ENCODE measurements around the gene ASIC3.
"Not testable (repeated sequence)": the region's sequence is repeated elsewhere in the genome, so short reads cannot be mapped to it uniquely, and the experiment has no call there.

ASIC3 gene

DNA sequence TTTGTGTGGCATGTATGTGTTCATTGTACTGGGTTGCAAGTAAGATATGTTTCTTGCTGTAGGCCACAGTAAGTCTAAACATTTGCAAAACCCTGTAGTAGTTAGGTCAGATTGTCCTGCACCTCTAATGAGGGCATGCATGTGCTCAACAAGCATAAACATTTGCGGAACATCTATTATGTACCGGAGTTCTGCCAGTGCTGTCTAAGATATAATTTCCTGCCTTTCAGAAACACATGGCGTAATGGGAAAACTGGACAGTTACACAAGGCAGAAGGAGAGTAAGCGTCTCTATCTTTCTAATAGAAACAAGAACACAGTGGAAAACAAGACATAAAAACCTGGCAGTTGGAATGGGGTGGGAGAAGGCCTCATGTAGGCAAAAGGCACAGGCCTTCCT is 17.3 kb upstream of the ASIC3 start:
- DNase-seq (ENCODE audit: extremely low spot score, insufficient read length, low read depth) (no peak), FAIRE-seq (no peak)

DNA sequence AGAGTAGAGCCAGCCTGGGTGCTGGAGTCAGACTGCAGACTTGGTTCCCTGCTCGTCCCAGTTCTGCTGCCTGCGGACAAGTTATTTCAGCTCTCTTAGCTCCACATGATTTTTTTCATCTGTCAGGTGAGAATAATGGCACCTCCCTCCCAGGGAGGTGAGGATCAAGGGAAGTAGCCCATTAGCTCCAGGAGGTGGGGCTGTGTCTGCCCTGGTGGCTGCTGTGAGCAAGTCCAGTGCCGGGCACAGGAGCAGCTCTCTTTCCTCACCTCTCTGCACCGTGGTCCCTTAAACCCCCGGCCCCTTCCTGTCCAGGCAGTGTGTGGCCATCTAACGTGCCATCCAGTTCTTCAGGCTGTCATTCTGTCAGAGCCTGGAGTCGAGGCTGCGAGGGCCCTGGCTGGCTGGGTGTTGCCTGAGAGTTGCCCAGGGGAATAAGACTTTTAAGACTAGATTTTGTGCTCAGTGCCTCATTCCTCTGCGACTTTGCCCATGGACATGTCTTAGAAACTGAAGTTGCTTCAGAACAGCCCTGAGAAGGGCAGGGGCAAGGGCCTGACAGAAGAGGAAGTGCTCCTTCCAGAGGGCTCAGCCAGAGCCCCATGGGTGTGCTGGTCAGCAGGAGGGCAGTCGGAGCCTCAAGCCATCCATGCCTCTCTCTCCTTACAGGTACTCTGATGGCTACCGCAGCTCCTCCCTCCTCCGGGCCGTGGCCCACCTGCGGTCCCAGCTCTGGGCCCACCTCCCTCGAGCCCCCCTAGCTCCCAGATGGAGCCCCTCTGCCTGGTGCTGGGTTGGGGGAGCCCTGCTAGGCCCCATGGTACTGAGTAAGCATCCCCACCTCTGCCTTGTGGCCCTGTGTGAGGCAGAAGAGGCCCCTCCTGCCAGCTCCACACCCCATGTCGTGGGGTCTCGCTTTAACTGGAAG is 15.1 kb upstream of the ASIC3 start:
- FAIRE-seq (no peak), DNase-seq (ENCODE audit: extremely low spot score, insufficient read length, low read depth) (no peak)

DNA sequence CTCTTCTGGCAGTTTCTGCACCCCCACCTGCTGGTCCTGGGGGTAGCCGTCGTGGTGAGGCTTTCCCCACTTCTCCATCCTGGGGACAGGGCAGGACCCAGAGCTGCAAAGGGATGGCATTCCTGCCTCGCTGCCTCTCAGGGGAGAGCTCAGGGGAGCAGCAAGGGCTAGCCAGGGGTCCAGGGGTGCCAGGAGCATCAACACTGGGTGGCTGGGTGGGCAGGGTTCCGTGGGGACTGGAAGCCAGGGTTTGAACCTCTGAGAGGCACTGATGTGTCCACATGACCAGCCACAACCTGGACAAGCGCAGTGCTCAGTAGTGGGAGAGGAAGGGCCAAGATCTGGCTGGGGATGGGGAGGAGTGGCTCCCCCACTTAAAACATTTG is 14.5 kb upstream of the ASIC3 start:
- FAIRE-seq = no peak
- DNase-seq (ENCODE audit: extremely low spot score, insufficient read length, low read depth) = no peak

DNA sequence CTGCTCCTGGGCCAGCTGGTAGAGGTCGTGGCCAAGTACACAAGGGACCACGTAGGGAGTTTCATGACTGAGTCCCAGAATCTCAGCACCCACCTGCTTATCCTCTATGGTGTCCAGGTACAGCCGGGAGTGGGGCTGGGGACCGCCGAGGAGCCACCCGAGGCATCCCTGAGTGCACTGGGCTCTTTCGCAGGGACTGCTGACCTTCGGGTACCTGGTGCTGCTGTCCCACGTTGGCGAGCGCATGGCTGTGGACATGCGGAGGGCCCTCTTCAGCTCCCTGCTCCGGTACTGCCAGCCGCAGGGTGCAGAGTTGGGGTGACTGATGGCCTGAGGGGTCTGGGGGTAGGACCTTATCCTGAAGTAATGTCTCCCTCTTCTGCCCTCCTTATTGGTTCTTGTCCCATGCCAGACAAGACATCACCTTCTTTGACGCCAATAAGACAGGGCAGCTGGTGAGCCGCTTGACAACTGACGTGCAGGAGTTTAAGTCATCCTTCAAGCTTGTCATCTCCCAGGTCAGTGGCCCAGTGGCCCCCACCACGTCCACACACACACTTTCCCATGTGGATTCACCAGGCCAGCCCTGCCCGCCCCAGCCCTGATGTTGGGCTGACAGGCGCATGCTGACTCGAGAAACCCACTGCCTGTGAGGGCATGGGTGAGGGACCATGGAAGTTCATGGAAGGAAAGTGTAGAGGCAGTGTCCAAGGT is 13.9 kb upstream of the ASIC3 start:
- no peak for DNase-seq (ENCODE audit: extremely low spot score, insufficient read length, low read depth)
- no peak for FAIRE-seq

DNA sequence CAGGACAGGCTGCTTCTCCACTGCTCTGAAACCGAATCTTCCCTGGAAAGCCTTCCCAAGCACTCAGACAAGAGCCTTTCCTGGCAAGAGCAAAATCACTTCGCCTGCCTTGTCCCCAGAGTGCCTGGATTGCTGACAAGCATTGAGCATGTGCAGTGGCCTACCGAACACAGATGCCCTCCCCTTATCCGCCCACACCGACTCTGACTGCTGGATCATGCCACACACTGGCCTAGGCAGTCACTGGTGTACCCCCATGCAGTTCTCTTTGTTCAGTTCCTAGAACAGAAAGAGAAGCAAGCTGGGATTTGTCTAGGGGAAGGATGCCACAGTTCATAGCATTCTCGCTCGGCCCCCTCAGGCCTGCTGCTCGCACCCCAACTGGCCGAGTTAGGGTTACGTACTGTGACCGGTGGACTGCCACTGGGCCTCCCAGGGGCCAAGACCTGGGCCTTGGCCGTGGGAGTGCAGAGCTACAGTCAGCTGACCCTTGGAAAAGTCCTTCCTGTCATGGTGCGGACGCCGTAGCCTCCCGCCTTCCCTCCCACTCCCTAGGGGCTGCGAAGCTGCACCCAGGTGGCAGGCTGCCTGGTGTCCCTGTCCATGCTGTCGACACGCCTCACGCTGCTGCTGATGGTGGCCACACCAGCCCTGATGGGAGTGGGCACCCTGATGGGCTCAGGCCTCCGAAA is 13.2 kb upstream of the ASIC3 start:
- DNase-seq (ENCODE audit: extremely low spot score, insufficient read length, low read depth) (no peak), FAIRE-seq (no peak)

DNA sequence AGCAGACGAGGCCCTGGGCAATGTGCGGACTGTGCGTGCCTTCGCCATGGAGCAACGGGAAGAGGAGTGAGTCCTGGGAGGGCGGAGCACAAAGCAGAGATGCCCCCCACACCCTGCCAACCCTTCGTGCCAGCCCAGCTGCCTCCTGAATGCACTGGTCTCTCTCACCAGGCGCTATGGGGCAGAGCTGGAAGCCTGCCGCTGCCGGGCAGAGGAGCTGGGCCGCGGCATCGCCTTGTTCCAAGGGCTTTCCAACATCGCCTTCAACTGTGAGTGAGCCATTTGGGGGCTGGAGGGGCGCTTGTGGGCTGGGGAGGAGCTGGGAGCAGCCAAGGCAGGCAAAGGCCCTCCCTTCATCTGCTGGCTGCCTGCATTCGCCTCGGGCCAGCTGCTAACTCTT is 12.4 kb upstream of the ASIC3 start:
- FAIRE-seq = no peak
- no peak for DNase-seq (ENCODE audit: extremely low spot score, insufficient read length, low read depth)

DNA sequence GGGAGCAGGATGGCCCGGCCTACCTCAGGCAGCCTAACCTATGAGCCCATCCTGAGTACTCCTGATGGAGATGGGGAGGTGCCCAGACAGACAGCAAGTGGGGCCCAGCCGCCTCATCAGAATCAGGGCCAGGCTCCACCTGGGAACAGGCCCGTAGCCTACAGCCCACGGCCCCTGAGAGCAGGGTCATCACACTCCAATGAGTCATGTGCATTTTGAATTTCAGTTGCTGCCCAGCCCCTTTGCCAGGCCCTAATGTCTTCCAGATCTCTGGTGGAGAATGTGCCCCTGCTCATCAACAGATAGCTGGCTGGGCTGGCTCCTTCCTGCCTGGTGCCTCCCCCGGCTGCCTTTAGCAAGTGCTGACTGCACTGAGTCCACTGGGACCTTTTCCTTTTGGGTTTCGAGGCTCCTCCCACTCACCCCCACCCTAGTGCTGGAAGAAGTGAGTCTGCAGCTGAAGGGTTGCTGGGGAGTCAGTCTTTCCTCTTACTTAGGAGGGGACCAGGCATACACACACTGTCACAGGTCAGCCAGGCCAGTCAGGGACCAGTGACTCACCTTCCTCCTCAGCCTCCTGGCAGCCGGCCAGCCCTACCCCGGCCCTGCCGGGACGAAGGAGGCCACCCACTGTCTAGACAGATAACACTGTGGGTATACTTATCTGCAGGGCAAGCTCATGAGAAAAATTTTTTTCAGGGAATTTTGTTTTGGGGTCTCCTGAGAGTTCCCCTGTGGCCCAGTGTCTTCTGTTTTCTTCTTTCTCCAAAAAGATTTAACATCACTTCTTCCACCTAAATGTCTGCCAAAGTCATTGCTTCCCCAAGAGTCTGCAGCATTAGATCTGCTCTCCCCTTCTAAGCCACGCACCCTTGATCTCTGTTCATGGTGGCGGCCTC is 9.1 kb upstream of the ASIC3 start:
- no peak for FAIRE-seq
- DNase-seq (ENCODE audit: extremely low spot score, insufficient read length, low read depth) = no peak

DNA sequence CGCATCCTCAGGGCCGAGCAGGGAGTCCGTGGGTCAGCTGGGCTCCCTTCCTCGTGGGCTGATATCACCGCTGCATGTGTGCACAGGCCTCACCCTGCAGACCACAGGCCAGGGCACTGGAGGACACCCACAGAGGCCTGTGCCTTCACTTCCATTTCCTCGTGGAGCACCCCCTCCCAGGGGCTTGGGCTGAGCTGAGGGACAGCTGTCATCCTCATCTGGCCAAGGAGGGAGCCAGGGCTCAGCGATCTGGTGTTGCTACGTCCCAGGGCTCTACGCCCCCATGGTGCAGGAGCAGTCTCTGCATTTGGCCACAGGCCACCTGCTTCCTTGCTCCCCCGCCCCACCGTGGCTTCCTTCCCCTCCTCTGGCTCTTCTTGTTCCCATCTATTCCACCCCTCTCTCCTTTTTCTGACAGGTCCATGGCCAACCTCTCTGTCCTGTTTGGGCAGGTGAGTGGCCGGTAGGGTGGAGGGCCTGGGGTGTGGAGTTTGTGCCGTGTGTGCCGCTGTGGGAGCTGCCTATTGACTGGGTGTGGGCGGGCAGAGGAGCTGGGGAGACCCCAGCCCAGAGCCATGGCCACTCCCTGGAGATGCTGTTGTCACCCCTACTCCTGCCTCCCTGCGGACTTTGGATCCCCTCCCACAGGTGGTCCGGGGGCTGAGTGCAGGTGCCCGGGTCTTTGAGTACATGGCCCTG is 8.3 kb upstream of the ASIC3 start:
- FAIRE-seq = no peak
- no peak for DNase-seq (ENCODE audit: extremely low spot score, insufficient read length, low read depth)

DNA sequence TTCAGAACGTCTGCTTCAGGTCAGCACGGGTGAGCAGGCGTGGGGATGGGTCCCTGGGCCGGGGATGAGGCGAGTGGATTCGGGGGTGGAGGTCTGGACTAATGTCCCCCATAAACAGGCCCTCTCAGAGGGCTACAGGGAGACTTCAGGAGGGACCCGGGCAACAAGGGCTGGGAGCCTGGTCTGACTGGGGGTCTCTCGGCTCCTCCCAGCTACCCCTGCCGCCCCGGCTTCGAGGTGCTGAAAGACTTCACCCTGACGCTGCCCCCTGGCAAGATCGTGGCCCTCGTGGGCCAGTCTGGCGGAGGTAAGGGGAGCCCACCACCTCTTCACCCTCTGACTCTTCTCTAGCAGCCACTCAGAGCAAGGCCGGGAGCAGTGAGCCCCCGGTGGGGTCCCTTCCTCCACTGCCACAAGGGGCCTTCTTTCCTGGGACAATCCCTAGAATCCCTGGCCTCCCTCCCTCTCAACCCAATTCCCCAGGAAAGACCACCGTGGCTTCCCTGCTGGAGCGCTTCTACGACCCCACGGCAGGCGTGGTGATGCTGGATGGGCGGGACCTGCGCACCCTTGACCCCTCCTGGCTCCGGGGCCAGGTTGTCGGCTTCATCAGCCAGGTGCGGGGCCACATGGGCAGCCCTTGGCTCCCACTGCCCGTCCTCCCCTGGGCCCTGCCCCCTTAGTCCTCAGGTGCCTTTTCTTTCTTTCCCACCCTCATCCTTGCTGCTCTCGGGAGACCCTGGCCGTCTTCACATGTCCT is 7.5 kb upstream of the ASIC3 start:
- FAIRE-seq = no peak
- no peak for DNase-seq (ENCODE audit: extremely low spot score, insufficient read length, low read depth)

DNA sequence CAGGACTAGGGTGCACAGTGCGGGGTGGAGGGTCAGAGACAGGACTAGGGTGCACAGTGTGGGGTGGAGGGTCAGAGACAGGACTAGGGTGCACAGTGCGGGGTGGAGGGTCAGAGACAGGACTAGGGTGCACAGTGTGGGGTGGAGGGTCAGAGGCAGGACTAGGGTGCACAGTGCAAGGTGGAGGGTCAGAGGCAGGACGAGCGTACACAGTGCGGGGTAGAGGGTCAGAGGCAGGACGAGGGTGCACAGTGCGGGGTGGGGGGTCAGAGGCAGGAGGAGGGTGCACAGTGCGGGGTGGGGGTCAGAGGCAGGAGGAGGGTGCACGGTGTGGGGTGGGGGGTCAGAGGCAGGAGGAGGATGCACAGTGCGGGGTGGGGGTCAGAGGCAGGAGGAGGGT is 4.9 kb upstream of the ASIC3 start:
- DNase-seq (ENCODE audit: extremely low spot score, insufficient read length, low read depth); FAIRE-seq: not testable (repeated sequence)

DNA sequence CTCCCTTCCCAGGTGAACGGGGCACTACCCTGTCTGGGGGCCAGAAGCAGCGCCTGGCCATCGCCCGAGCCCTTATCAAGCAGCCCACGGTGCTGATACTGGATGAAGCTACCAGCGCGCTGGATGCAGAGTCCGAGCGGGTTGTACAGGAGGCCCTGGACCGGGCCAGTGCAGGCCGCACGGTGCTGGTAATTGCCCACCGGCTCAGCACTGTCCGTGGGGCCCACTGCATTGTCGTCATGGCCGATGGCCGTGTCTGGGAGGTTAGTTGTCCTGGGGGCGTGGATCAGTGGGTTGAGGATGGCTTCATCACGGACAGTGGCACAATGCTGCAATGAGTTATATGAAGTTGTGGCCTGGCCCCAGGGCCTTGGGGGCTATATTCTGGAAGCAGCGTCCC is 4.4 kb upstream of the ASIC3 start:
- no peak for DNase-seq (ENCODE audit: extremely low spot score, insufficient read length, low read depth)
- FAIRE-seq = no peak

DNA sequence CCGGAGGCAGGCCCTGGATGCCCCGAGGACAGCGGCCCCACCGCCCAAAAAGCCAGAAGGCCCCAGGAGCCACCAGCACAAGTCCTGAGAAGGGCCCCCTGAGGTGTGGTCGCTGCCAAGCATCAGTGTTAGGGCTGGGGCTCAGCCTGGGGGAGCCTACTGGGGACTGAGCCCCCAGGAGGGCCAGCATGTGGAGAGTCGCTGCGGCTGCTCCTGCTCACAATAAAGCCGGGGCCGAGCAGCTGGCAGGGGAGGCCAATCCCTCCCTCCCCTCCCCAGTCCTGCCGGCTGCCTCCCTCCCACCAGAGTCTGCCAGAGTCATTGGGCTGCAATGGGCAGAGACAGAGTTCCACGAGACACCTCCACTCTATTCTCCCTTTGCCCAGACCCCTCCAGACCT is 3.1 kb upstream of the ASIC3 start:
- no peak for DNase-seq (ENCODE audit: extremely low spot score, insufficient read length, low read depth)

DNA sequence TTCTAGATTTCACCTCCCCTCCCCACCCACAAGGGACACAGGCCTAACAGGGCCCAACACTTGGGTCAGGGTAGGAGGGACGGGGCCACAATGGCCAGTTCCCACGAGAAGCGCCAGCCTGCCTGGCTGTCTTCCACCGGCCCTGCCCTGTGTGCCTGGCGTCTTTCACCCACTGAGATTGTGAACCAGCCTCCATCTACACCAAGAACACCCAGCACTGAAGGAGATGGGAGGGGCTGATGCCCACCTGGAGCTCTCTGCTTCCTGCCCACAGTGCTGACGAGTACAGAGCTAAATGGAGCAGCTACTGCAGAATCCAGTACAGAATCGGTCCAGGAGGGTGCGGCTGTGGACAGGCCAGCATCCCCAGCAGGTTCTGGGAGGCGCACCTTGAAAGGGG is 2.4 kb upstream of the ASIC3 start:
- DNase-seq (ENCODE audit: extremely low spot score, insufficient read length, low read depth) = no peak
- FAIRE-seq = no peak

More for the DNA sequence above, 3.1 kb upstream of the ASIC3 start:
- FAIRE-seq = no peak

DNA sequence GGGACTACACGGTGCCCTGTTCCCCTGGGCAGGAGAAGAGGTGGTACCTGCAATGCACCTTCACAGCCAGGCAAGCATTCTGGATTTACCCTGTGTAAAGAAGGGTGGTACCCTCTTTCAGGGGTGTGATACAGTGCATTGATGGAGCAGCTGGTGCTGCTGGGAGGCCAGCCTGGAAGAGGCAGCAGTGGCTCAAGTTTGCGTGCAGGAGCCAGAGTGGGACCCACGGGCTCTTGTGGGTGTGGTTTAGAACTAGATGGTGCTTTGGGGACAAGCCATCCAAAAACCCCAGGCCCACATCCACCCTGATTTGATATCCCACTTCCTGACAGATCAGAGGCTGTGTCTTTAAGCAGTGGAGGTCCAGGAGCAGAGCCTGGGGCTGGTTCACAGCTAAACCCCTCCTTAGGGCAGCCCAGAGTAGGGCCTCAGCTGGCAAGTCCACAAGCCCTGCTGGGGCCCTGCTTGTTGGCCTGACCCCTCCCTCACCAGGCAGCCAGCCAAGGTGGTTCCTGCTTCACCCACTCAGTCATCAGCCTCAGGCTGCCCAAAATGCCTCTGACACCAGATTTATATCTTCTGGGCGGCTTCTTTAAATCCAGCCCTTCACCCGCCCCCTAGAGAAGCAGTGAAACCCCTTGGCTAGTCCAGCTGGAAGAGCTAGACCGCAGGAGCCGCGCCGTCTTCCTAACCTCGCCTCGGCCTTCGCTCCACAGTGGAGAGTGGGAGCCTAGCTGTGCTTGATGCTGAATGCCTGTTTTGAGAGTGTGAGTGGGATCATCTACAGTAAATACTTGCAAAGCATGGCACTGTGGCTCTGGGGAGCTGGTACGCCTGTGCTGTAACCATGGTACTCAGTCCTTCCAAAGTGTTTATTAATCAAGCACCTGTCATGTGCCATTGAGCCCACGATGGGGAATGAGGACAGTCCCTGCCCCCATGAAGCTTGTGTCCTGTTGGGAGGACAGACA is 1.4 kb upstream of the ASIC3 start:
- no peak for FAIRE-seq
- no peak for DNase-seq (ENCODE audit: extremely low spot score, insufficient read length, low read depth)

DNA sequence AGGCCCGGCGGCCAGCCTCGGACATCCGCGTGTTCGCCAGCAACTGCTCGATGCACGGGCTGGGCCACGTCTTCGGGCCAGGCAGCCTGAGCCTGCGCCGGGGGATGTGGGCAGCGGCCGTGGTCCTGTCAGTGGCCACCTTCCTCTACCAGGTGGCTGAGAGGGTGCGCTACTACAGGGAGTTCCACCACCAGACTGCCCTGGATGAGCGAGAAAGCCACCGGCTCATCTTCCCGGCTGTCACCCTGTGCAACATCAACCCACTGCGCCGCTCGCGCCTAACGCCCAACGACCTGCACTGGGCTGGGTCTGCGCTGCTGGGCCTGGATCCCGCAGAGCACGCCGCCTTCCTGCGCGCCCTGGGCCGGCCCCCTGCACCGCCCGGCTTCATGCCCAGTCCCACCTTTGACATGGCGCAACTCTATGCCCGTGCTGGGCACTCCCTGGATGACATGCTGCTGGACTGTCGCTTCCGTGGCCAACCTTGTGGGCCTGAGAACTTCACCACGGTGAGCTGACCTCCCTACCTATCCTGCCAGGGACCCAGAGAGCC is 656 bp downstream of the ASIC3 start:
- DNase-seq (ENCODE audit: extremely low spot score, insufficient read length, low read depth) = no peak
- no peak for FAIRE-seq

DNA sequence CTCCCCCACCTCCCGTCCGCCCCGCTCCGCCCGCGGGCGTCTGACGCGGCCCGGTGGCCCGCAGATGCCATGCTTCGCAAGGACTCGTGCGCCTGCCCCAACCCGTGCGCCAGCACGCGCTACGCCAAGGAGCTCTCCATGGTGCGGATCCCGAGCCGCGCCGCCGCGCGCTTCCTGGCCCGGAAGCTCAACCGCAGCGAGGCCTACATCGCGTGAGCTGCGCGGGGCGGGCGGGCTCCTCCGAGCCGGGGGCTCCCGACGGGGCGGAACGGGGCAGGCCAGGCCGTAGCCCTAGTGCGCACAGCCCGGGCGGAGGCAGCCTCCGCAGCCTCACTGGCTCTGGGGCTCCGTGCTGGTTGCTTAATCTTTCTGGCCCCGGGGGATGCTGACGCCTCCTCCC is 2.8 kb downstream of the ASIC3 start:
- FAIRE-seq = no peak
- no peak for DNase-seq (ENCODE audit: extremely low spot score, insufficient read length, low read depth)

DNA sequence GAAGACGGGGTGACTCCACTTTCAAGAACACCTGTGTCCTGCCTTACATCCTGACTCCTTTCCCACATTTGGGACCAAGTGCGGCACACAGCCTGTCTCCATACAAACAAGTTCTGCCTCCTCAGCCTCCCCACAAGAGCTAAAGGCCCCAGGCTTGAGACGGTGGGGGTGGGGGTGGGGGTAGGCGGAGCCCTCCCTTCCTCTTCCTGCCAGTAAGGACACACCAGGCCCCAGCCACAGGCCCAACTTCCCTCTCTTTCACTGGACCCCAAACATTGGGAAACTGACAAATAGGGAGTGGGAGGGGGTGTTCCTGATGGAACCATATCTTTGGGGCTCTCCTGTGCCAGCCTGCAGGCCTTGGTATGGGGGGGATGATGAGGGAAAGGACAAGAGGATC is 4.8 kb downstream of the ASIC3 start:
- no peak for DNase-seq (ENCODE audit: extremely low spot score, insufficient read length, low read depth)
- no peak for FAIRE-seq

Measured in GM18507 (cell line).